Measurements from ENCODE around the gene NRP2. TPM values are rescaled to one million over a fixed set of nuclear protein-coding genes. Genes with fewer than 3 reads are reported as not detected.
A peak's percentile ranks its signal among the peaks of the same experiment; 100 is the strongest.

NRP2 gene
- total and polyA plus RNA-seq, 2 experiments from 2014 or later: 61.0 to 79.2 TPM

DNA sequence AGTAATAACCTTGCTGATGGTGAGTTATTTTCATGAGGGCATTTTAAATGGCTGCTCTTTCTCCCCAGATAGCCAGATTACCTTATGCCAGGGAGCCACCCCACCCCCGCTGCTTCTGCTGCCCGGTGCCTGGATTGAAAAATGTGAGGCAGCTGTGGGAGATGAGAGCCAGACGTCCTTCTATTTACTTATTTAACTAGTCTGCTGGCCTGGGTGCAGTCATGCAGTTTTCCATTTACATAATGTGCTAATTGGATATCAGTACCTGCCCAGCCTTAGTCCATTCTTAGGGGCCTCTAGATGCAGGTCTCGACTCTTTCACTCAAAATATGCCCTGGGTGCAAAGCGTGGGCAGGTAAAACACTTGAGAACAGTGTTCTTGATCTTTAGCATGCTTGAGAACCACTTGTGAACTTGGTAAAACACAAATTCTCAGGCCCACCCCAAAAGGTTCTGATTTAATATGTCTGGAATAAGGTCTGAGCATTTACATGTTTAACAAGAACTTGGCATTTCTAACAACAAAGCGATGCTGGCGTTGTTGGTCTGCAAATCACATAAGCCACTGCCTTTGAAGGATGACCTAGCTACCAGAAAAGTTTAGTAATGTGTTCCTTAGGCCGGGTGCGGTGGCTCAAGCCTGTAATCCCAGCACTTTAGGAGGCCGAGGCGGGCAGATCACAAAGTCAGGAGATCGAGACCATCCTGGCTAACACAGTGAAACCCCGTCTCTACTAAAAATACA lies 154.3 kb downstream of the NRP2 start:
- Histone ChIP-seq H3K36me3 (replicated peaks; ENCODE audit: insufficient read depth, low read depth) (no peaks in the 10 kb centered on the region), H3K4me1 (ENCODE audit: insufficient read depth) (peaks cover 27% of the 10 kb centered on the region), H3K4me3 (no peak overlapping the region), H3K9me3 (ENCODE audit: low read depth) (no peaks in the 10 kb centered on the region), H3K27ac (peak overlapping the region; percentile 58), H2AFZ (no peak overlapping the region), H3K27me3 (no peaks in the 10 kb centered on the region), H3K79me2 (no peaks in the 10 kb centered on the region), H4K20me1 (ENCODE audit: insufficient read depth, poor library complexity, severe bottlenecking) (no peaks in the 10 kb centered on the region), H3K4me2 (no peak overlapping the region), H3K9me2 (replicated peaks; ENCODE audit: insufficient read depth) (no peaks in the 10 kb centered on the region)
- TF ChIP-seq EZH2phosphoT487 (IDR thresholded peaks at IDR 0.05; ENCODE audit: low read depth, severe bottlenecking, unreplicated experiment): no peak
- no peak for DNase-seq (ENCODE audit: low spot score)
- WGBS (ENCODE audit: low lambda C conversion rate, missing lambda C conversion rate): 69% methylated on average over 13 of the region's 13 CpGs

DNA sequence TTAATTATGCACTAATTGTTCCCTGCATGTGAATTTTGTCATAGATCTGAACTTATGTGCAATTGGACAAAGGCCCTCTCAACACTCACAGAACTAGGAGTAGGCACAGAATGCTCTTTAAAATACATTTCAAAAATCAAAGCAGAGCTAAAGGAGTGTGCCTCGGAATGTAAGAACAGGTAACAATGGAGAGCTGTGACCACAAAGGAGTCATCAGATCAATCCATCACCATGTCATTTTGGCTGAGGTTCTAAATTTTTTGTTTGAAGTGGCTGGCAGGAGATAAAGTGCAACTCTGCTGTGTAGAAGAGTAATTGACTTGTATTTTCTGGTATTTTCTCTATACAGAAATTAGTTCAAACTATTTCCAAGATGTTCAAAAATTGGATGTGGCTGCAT lies 155.4 kb downstream of the NRP2 start:
- TF ChIP-seq CTCF (IDR thresholded peaks at IDR 0.05; ENCODE audit: poor library complexity): no peak
- no peak for TF ChIP-seq EZH2phosphoT487 (IDR thresholded peaks at IDR 0.05; ENCODE audit: low read depth, severe bottlenecking, unreplicated experiment)
- no peak for TF ChIP-seq EZH2 (IDR thresholded peaks at IDR 0.05; ENCODE audit: borderline replicate concordance)
- no peak overlapping the region for H3K27ac ChIP-seq

GRCh38 chr2:205845446-205845845 lies 163.1 kb downstream of the NRP2 start:
- peaks cover 12% of the 10 kb centered on the region for H3K4me1 ChIP-seq (ENCODE audit: insufficient read depth)
- H4K20me1 ChIP-seq (ENCODE audit: insufficient read depth, poor library complexity, severe bottlenecking): no peaks in the 10 kb centered on the region
- DNase-seq (ENCODE audit: low spot score): no peak
- no peaks in the 10 kb centered on the region for H3K79me2 ChIP-seq
- H3K9me2 ChIP-seq (replicated peaks; ENCODE audit: insufficient read depth): no peaks in the 10 kb centered on the region
- no peaks in the 10 kb centered on the region for H3K9me3 ChIP-seq (ENCODE audit: low read depth)
- no peak overlapping the region for H2AFZ ChIP-seq
- H3K27ac ChIP-seq: no peak overlapping the region
- no peak overlapping the region for H3K4me2 ChIP-seq
- no peak overlapping the region for H3K4me3 ChIP-seq
- H3K36me3 ChIP-seq (replicated peaks; ENCODE audit: insufficient read depth, low read depth): no peaks in the 10 kb centered on the region
- TF ChIP-seq EZH2 (IDR thresholded peaks at IDR 0.05; ENCODE audit: borderline replicate concordance): no peak
- TF ChIP-seq EZH2phosphoT487 (IDR thresholded peaks at IDR 0.05; ENCODE audit: low read depth, severe bottlenecking, unreplicated experiment): no peak
- no peak for TF ChIP-seq CTCF (IDR thresholded peaks at IDR 0.05; ENCODE audit: poor library complexity)
- 61% methylated on average over 3 of the region's 3 CpGs for WGBS (ENCODE audit: low lambda C conversion rate, missing lambda C conversion rate)
- no peaks in the 10 kb centered on the region for H3K27me3 ChIP-seq

More for the DNA sequence above, 155.4 kb downstream of the NRP2 start:
- no peaks in the 10 kb centered on the region for H4K20me1 ChIP-seq (ENCODE audit: insufficient read depth, poor library complexity, severe bottlenecking)
- H3K27me3 ChIP-seq: no peaks in the 10 kb centered on the region
- no peaks in the 10 kb centered on the region for H3K79me2 ChIP-seq
- H3K36me3 ChIP-seq (replicated peaks; ENCODE audit: insufficient read depth, low read depth): no peaks in the 10 kb centered on the region
- WGBS (ENCODE audit: low lambda C conversion rate, missing lambda C conversion rate): 68% methylated on average over 1 of the region's 1 CpG
- no peaks in the 10 kb centered on the region for H3K9me3 ChIP-seq (ENCODE audit: low read depth)
- H3K4me1 ChIP-seq (ENCODE audit: insufficient read depth): peaks cover 27% of the 10 kb centered on the region
- DNase-seq (ENCODE audit: low spot score): no peak
- no peak overlapping the region for H2AFZ ChIP-seq
- no peak overlapping the region for H3K4me3 ChIP-seq
- no peak overlapping the region for H3K4me2 ChIP-seq
- no peaks in the 10 kb centered on the region for H3K9me2 ChIP-seq (replicated peaks; ENCODE audit: insufficient read depth)
